Body of pancreas (tissue), 4 donors: ENCODE results near the gene RAB25.

Source experiments
- CTCF ChIP-seq, 7 experiments: fragments of 450-650 bp in 4 of 7; fragments of 200-600 bp in 3 of 7; sonication (generic) in 3 of 7; IDR thresholded peaks; one replicate each; pipeline ENCODE4 v1.5.1; 2016 to 2019; ENCODE audit warnings: antibody characterized with exemption in 7 of 7
- POLR2A ChIP-seq, 3 donors: fragments of 450-650 bp; IDR thresholded peaks; one replicate each; pipeline ENCODE4 v1.6.1; 2016; ENCODE audit warnings: antibody characterized with exemption in 3 of 3, mild to moderate bottlenecking in 2 of 3

GRCh38 chr1:156064615-156065014, 3.7 kb downstream of the RAB25 start:
- TF ChIP-seq CTCF (IDR thresholded peaks at IDR 0.05) (no peak), POLR2A (IDR thresholded peaks at IDR 0.05) (no peak)
